H9 (cell line): ENCODE measurements around the gene MECR. TPM values are rescaled to one million over a fixed set of nuclear protein-coding genes. Genes with fewer than 3 reads are reported as not detected.

Experiments used
- DNase-seq: peaks from one replicate; pipeline ENCODE4 v3.0.0-alpha.2; 2017
- H2AFZ ChIP-seq: one replicate; pipeline ENCODE4 v1.6.1; 2013; ENCODE audit warnings: mild to moderate bottlenecking, low read length, control low read depth, moderate library complexity
- H2AK5ac ChIP-seq: 2 replicates; pipeline ENCODE4 v1.6.1; 2013; ENCODE audit warnings: low read length, control low read depth, mixed read lengths; ENCODE audit not compliant: insufficient read length
- H2BK120ac ChIP-seq: one replicate; pipeline ENCODE4 v1.6.1; 2013; ENCODE audit warnings: low read depth, mild to moderate bottlenecking, low read length, control low read depth, inconsistent platforms; ENCODE audit not compliant: poor library complexity, severe bottlenecking
- H2BK12ac ChIP-seq: 2 replicates; pipeline ENCODE4 v1.6.1; 2013; ENCODE audit warnings: low read length, control low read depth, mixed read lengths, low read depth; ENCODE audit not compliant: insufficient read length
- H2BK15ac ChIP-seq: 2 replicates; pipeline ENCODE4 v1.6.1; 2013; ENCODE audit warnings: low read depth, low read length, control low read depth
- H2BK20ac ChIP-seq: one replicate; pipeline ENCODE4 v1.6.1; 2013; ENCODE audit warnings: low read depth, mild to moderate bottlenecking, low read length, control low read depth, inconsistent platforms; ENCODE audit not compliant: poor library complexity, severe bottlenecking
- H2BK5ac ChIP-seq: 2 replicates; pipeline ENCODE4 v1.6.1; 2013; ENCODE audit warnings: low read length, control low read depth, mixed read lengths; ENCODE audit not compliant: insufficient read length
- H3K14ac ChIP-seq: 2 replicates; pipeline ENCODE4 v1.6.1; 2013; ENCODE audit warnings: low read length, control low read depth; ENCODE audit not compliant: insufficient read depth
- H3K18ac ChIP-seq: 2 replicates; pipeline ENCODE4 v1.6.1; 2013; ENCODE audit warnings: low read depth, mild to moderate bottlenecking, mixed read lengths, low read length, control low read depth; ENCODE audit not compliant: insufficient read length
- H3K23ac ChIP-seq: 2 replicates; pipeline ENCODE4 v1.6.1; 2013; ENCODE audit warnings: low read length, control low read depth, mixed read lengths, low read depth; ENCODE audit not compliant: insufficient read length
- H3K23me2 ChIP-seq: 2 replicates; pipeline ENCODE4 v1.6.1; 2013; ENCODE audit warnings: low read depth, mild to moderate bottlenecking, mixed read lengths, low read length, control low read depth; ENCODE audit not compliant: insufficient read length, poor library complexity, severe bottlenecking
- H3K27ac ChIP-seq: 2 replicates; pipeline ENCODE4 v1.5.1; 2013; ENCODE audit warnings: low read length, control low read depth, mixed read lengths, low read depth; ENCODE audit not compliant: insufficient read length
- H3K27me3 ChIP-seq: 2 replicates; pipeline ENCODE4 v1.6.1; 2013; ENCODE audit warnings: low read length, control low read depth, inconsistent platforms; ENCODE audit not compliant: insufficient read depth
- H3K4ac ChIP-seq: 2 replicates; pipeline ENCODE4 v1.6.1; 2013; ENCODE audit warnings: low read depth, mild to moderate bottlenecking, control low read depth, inconsistent platforms, low read length, moderate library complexity
- H3K4me1 ChIP-seq: 2 replicates; pipeline ENCODE4 v1.6.1; 2013; ENCODE audit warnings: low read length, control low read depth, inconsistent platforms; ENCODE audit not compliant: insufficient read depth
- H3K4me2 ChIP-seq: 2 replicates; pipeline ENCODE4 v1.6.1; 2013; ENCODE audit warnings: low read length, control low read depth, mixed read lengths; ENCODE audit not compliant: insufficient read length, insufficient read depth
- H3K56ac ChIP-seq: 2 replicates; pipeline ENCODE4 v1.6.1; 2013; ENCODE audit warnings: low read depth, mild to moderate bottlenecking, mixed read lengths, low read length, control low read depth; ENCODE audit not compliant: insufficient read length
- H3K79me1 ChIP-seq: 2 replicates; pipeline ENCODE4 v1.6.1; 2013; ENCODE audit warnings: low read depth, mild to moderate bottlenecking, moderate library complexity, low read length, control low read depth, inconsistent platforms; ENCODE audit not compliant: insufficient read depth, poor library complexity, severe bottlenecking
- H3K79me2 ChIP-seq: 2 replicates; pipeline ENCODE4 v1.6.1; 2013; ENCODE audit warnings: low read length, control low read depth, inconsistent platforms; ENCODE audit not compliant: insufficient read depth
- H3K9ac ChIP-seq: 2 replicates; pipeline ENCODE4 v1.6.1; 2013; ENCODE audit warnings: low read length, control low read depth, mixed read lengths; ENCODE audit not compliant: insufficient read length; ENCODE audit errors: extremely low read depth
- H3K9me3 ChIP-seq: one replicate; pipeline ENCODE4 v1.6.1; 2013; ENCODE audit warnings: low read depth, low read length, inconsistent platforms; ENCODE audit not compliant: control insufficient read depth
- H3T11ph ChIP-seq: one replicate; pipeline ENCODE4 v1.6.1; 2013; ENCODE audit warnings: mild to moderate bottlenecking, low read length, control low read depth, inconsistent platforms
- H4K20me1 ChIP-seq: one replicate; pipeline ENCODE4 v1.6.1; 2013; ENCODE audit not compliant: control insufficient read depth, insufficient read length, insufficient read depth
- H4K5ac ChIP-seq: 2 replicates; pipeline ENCODE4 v1.6.1; 2013; ENCODE audit warnings: low read depth, mild to moderate bottlenecking, mixed read lengths, low read length, control low read depth; ENCODE audit not compliant: insufficient read length
- H4K8ac ChIP-seq: replicated peaks from 2 replicates; pipeline ENCODE4 v1.6.1; 2013; ENCODE audit warnings: low read length, control low read depth, mixed read lengths, low read depth; ENCODE audit not compliant: insufficient read length
- H4K91ac ChIP-seq: 2 replicates; pipeline ENCODE4 v1.6.1; 2013; ENCODE audit warnings: low read depth, mild to moderate bottlenecking, moderate library complexity, mixed read lengths, low read length, control low read depth; ENCODE audit not compliant: insufficient read length
- H3K27ac Mint-ChIP-seq, 3 experiments: 2 replicates in 2 of 3; 3 replicates in 1 of 3; pipeline ENCODE4 v1.8.0; 2020 to 2021; ENCODE audit warnings: mixed read lengths in 3 of 3, mild to moderate bottlenecking in 1 of 3, moderate library complexity in 1 of 3
- H3K27me3 Mint-ChIP-seq: 2 replicates; pipeline ENCODE4 v1.8.0; 2021; ENCODE audit warnings: low read depth, mild to moderate bottlenecking, moderate library complexity, mixed read lengths
- H3K36me3 Mint-ChIP-seq, 3 experiments: 2 replicates in 2 of 3; 3 replicates in 1 of 3; pipeline ENCODE4 v1.8.0; 2020 to 2021; ENCODE audit warnings: low read depth in 3 of 3, mixed read lengths in 3 of 3; ENCODE audit not compliant: insufficient read depth in 1 of 3
- H3K4me1 Mint-ChIP-seq, 2 experiments: 2 replicates each; pipeline ENCODE4 v1.8.0; 2020; ENCODE audit warnings: mixed read lengths in 2 of 2
- H3K4me3 Mint-ChIP-seq, 2 experiments: 2 replicates in 1 of 2; 3 replicates in 1 of 2; pipeline ENCODE4 v1.8.0; 2020 to 2021; ENCODE audit warnings: mild to moderate bottlenecking in 2 of 2, mixed read lengths in 2 of 2, moderate library complexity in 1 of 2
- H3K9me3 Mint-ChIP-seq, 2 experiments: 2 replicates in 1 of 2; 3 replicates in 1 of 2; pipeline ENCODE4 v1.8.0; 2020; ENCODE audit warnings: mild to moderate bottlenecking in 2 of 2, mixed read lengths in 2 of 2, moderate library complexity in 1 of 2
- WGBS: extraction: QIAGEN DNeasy Blood & Tissue Kit; methylation state at CpG from one replicate; pipeline ENCODE4 v1.1.7; 2013; ENCODE audit warnings: missing lambda C conversion rate, low lambda C conversion rate, mixed read lengths; ENCODE audit not compliant: insufficient read length; ENCODE audit errors: extremely low coverage; 5-methylcytosine and 5-hydroxymethylcytosine counted together
- total RNA-seq: library from RNA; stranded (reverse); gene quantifications from 2 replicates; pipeline ENCODE4 v1.2.1, GENCODE V29; 2021
- TF ChIP-seq, protein P1 (sequence below): fragments of 200-600 bp; sonication (generic); conservative IDR thresholded peaks from 3 replicates; pipeline ENCODE4 v1.8.0; 2021; ENCODE audit warnings: antibody characterized with exemption, mild to moderate bottlenecking

MECR gene
- total RNA-seq, 1 experiment from 2014 or later, result 30.9 TPM

DNA sequence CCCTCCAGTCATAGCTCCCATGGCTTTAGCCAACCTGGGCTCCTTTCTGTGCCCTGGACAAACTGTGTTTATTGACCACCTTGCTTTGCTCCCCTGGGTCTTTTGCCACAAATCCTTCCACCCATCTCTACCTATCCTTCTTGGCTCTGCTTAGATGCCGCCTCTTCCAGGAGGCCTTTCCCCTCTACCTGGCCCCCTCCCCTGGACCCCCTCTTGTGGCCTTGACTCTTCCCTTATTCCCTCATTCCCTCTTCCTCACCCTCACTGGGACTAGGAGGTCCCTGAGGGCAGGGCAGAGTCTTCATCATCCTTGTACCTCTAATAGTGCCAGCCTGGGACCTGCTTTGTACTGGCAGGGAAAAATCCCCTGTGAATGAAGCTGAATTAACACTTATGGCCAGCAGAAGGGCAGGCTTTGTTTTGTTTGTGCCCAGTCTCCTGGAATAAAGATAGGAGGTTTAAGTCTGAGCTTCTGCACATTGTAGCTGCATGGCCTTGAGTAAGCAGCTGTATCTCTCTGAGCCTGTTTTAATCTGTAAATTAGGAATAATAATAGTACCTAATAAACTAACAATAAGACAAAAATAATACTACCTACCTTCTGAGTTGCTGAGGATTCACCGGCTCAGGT is 19.3 kb upstream of the MECR start:
- peak overlapping the region; percentile 24 for H2BK120ac ChIP-seq
- no peaks in the 10 kb centered on the region for H3K79me1 ChIP-seq
- peaks cover 13% of the 10 kb centered on the region; the same call in 1 of the 2 replicates for H3K4me1 ChIP-seq
- H3K4me2 ChIP-seq, result peak overlapping the region; percentile 28
- no peak overlapping the region for H2AFZ ChIP-seq
- H3T11ph ChIP-seq, result peak overlapping the region; percentile 78
- no CpG with 5 or more reads among the region's 2 CpGs for WGBS
- H3K9ac ChIP-seq, result no peak overlapping the region
- no peak overlapping the region for H2BK20ac ChIP-seq
- Mint-ChIP-seq H3K36me3 (no peaks in the 10 kb centered on the region), H3K27ac (peak overlapping the region; percentile 94 to 99 (median 96)), H3K4me3 (peak overlapping the region; percentile 3 to 60; a peak in 3 of 5 replicates), H3K9me3 (no peaks in the 10 kb centered on the region), H3K4me1 (peaks cover 49 to 58% of the 10 kb centered on the region in 2 experiments), H3K27me3 (no peaks in the 10 kb centered on the region)
- H2BK5ac ChIP-seq, result no peak overlapping the region
- peak overlapping the region; percentile 80 for H3K18ac ChIP-seq
- no peak for DNase-seq
- no peak overlapping the region for H3K23ac ChIP-seq
- peak overlapping the region; percentile 56 for H4K91ac ChIP-seq
- H3K14ac ChIP-seq, result peak overlapping the region; percentile 86; the same call in 1 of the 2 replicates
- no peak overlapping the region for H3K56ac ChIP-seq
- H3K27me3 ChIP-seq, result no peaks in the 10 kb centered on the region
- H3K79me2 ChIP-seq, result peaks cover 2% of the 10 kb centered on the region; the same call in 1 of the 2 replicates
- TF ChIP-seq, protein P1, sequence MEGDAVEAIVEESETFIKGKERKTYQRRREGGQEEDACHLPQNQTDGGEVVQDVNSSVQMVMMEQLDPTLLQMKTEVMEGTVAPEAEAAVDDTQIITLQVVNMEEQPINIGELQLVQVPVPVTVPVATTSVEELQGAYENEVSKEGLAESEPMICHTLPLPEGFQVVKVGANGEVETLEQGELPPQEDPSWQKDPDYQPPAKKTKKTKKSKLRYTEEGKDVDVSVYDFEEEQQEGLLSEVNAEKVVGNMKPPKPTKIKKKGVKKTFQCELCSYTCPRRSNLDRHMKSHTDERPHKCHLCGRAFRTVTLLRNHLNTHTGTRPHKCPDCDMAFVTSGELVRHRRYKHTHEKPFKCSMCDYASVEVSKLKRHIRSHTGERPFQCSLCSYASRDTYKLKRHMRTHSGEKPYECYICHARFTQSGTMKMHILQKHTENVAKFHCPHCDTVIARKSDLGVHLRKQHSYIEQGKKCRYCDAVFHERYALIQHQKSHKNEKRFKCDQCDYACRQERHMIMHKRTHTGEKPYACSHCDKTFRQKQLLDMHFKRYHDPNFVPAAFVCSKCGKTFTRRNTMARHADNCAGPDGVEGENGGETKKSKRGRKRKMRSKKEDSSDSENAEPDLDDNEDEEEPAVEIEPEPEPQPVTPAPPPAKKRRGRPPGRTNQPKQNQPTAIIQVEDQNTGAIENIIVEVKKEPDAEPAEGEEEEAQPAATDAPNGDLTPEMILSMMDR, result no peak
- H3K23me2 ChIP-seq, result peaks cover 3% of the 10 kb centered on the region
- no peak overlapping the region for H2BK15ac ChIP-seq
- no peaks in the 10 kb centered on the region for H4K20me1 ChIP-seq
- peak overlapping the region; percentile 19; the same call in 1 of the 2 replicates for H3K4ac ChIP-seq
- H3K9me3 ChIP-seq, result no peaks in the 10 kb centered on the region
- H3K27ac ChIP-seq, result no peak overlapping the region
- H2AK5ac ChIP-seq, result peak overlapping the region; percentile 10
- H4K8ac ChIP-seq, result no peak overlapping the region
- peak overlapping the region; percentile 31 for H2BK12ac ChIP-seq
- no peak overlapping the region for H4K5ac ChIP-seq
